ENCODE measurements around the gene DOCK4. TPM values are rescaled to one million over a fixed set of nuclear protein-coding genes. Genes with fewer than 3 reads are reported as not detected.

Gene DOCK4
- total and polyA plus RNA-seq, 3 donors from 2014 or later, result 5.4 to 17.1 (median 12.4) TPM

GRCh38 chr7:112081778-112082177 lies 124.4 kb downstream of the DOCK4 start:
- Histone ChIP-seq H3K27ac (peak overlapping the region in 1 of 2 donors; percentile 55), H3K9me3 (no peaks in the 10 kb centered on the region), H3K36me3 (ENCODE audit: low read depth, missing control alignments) (no peaks in the 10 kb centered on the region), H3K4me1 (no peaks in the 10 kb centered on the region), H3K4me3 (no peak overlapping the region), H3K27me3 (no peaks in the 10 kb centered on the region)
- TF ChIP-seq CTCF (IDR thresholded peaks at IDR 0.05), result no peak
- no peak for TF ChIP-seq POLR2A (IDR thresholded peaks at IDR 0.05)
- WGBS, 2 donors, result 93 to 95% methylated on average over 4 of the region's 4 CpGs
- intact Hi-C loops (cut with DNase I; ENCODE audit: low total_unique reads), result no loop called here
- DNase-seq, result no peak

- Histone ChIP-seq H3K27ac (peak overlapping the region in 1 of 2 donors; percentile 55), H3K4me3 (no peak overlapping the region), H3K27me3 (no peaks in the 10 kb centered on the region), H3K9me3 (no peaks in the 10 kb centered on the region), H3K4me1 (no peaks in the 10 kb centered on the region), H3K36me3 (ENCODE audit: low read depth, missing control alignments) (no peaks in the 10 kb centered on the region)
- intact Hi-C loops (cut with DNase I; ENCODE audit: low total_unique reads), result no loop called here
- peak; percentile 23 for DNase-seq
- TF ChIP-seq POLR2A (IDR thresholded peaks at IDR 0.05) (no peak), CTCF (IDR thresholded peaks at IDR 0.05) (no peak)
- 90 to 93% methylated on average over 8 of the region's 8 CpGs for WGBS, 2 donors
Observed at GRCh38 chr7:112080978-112081377, 125.2 kb downstream of the DOCK4 start.

GRCh38 chr7:112080441-112080840 lies 125.8 kb downstream of the DOCK4 start:
- no peak for DNase-seq
- 83 to 88% methylated on average over 5 of the region's 5 CpGs for WGBS, 2 donors
- H3K27ac ChIP-seq, result peak overlapping the region in 1 of 2 donors; percentile 55

GRCh38 chr7:112079673-112080072 lies 126.5 kb downstream of the DOCK4 start:
- Histone ChIP-seq H3K4me3 (no peak overlapping the region), H3K9me3 (no peaks in the 10 kb centered on the region), H3K36me3 (ENCODE audit: low read depth, missing control alignments) (no peaks in the 10 kb centered on the region), H3K27me3 (no peaks in the 10 kb centered on the region), H3K27ac (no peak overlapping the region), H3K4me1 (no peaks in the 10 kb centered on the region)
- TF ChIP-seq CTCF (IDR thresholded peaks at IDR 0.05), result no peak
- no peak for TF ChIP-seq POLR2A (IDR thresholded peaks at IDR 0.05)
- intact Hi-C loops (cut with DNase I; ENCODE audit: low total_unique reads), result no loop called here
- no peak for DNase-seq

More at GRCh38 chr7:112080441-112080840, 125.8 kb downstream of the DOCK4 start:
- Histone ChIP-seq H3K9me3 (no peaks in the 10 kb centered on the region), H3K4me1 (no peaks in the 10 kb centered on the region), H3K27me3 (no peaks in the 10 kb centered on the region), H3K4me3 (no peak overlapping the region), H3K36me3 (ENCODE audit: low read depth, missing control alignments) (no peaks in the 10 kb centered on the region)
- TF ChIP-seq CTCF (IDR thresholded peaks at IDR 0.05) (no peak), POLR2A (IDR thresholded peaks at IDR 0.05) (no peak)
- intact Hi-C loops (cut with DNase I; ENCODE audit: low total_unique reads), result no loop called here

GRCh38 chr7:112079122-112079521 lies 127.1 kb downstream of the DOCK4 start:
- TF ChIP-seq CTCF (IDR thresholded peaks at IDR 0.05) (no peak), POLR2A (IDR thresholded peaks at IDR 0.05) (no peak)
- Histone ChIP-seq H3K9me3 (no peaks in the 10 kb centered on the region), H3K36me3 (ENCODE audit: low read depth, missing control alignments) (no peaks in the 10 kb centered on the region), H3K4me3 (no peak overlapping the region), H3K4me1 (no peaks in the 10 kb centered on the region), H3K27ac (no peak overlapping the region), H3K27me3 (no peaks in the 10 kb centered on the region)
- DNase-seq, result no peak
- WGBS, 2 donors, result 94 to 100% methylated on average over 1 of the region's 1 CpG
- intact Hi-C loops (cut with DNase I; ENCODE audit: low total_unique reads), result no loop called here

All from testis (tissue), 3 donors.